K562 treated with DMSO at 1 percent for 48 hours (cell line): Measurements from ENCODE around the gene TRIM67. TPM values are rescaled to one million over a fixed set of nuclear protein-coding genes. Genes with fewer than 3 reads are reported as not detected.

Experiments
- total RNA-seq: library from RNA; unstranded; fragments of 300-600 nt; gene quantifications from 2 replicates; pipeline ENCODE4 v1.2.3, GENCODE V29; 2022; ENCODE audit warnings: low replicate concordance; ENCODE audit errors: extremely low read depth

The TRIM67 gene
- not detected in 2 replicates for total RNA-seq

GRCh38 chr1:231161667-231162296 lies at the start of gene TRIM67:
Gene TRIM67, plus strand, starts transcription at chr1:231162058. Its CDS starts 912 bp downstream, at chr1:231162970.

GRCh38 chr1:231240883-231241735 lies 79.3 kb downstream of the TRIM67 start, which contains the start of gene GNPAT:
Gene GNPAT, plus strand, starts transcription at chr1:231241212. Its CDS starts 167 bp downstream, at chr1:231241379.

Other genes starting within 250 kb of the TRIM67 start
- not detected in 2 replicates for gene TTC13, start 183.2 kb upstream of the TRIM67 start, total RNA-seq
- not detected in 2 replicates for gene ARV1, start 183.0 kb upstream of the TRIM67 start, total RNA-seq
- not detected in 2 replicates for gene FAM89A, start 121.8 kb upstream of the TRIM67 start, total RNA-seq
- gene GNPAT, start 79.2 kb downstream of the TRIM67 start, total RNA-seq, result not detected in 2 replicates
- not detected in 2 replicates for gene EXOC8, start 175.8 kb downstream of the TRIM67 start, total RNA-seq
- not detected in 2 replicates for gene SPRTN, start 176.2 kb downstream of the TRIM67 start, total RNA-seq